BE2C (cell line): ENCODE data around the gene REM2.

Experiments used
- DNase-seq: peaks from one replicate; pipeline ENCODE4 v3.0.0-alpha.2; 2020
- H3K27me3 ChIP-seq: fragments of 250-450 bp; sonication (Bioruptor Pico); 2 replicates; pipeline ENCODE4 v1.5.1; 2020; ENCODE audit warnings: mild to moderate bottlenecking
- H3K36me3 ChIP-seq: fragments of 250-450 bp; sonication (Bioruptor Pico); 2 replicates; pipeline ENCODE4 v1.5.1; 2020; ENCODE audit warnings: mild to moderate bottlenecking
- H3K4me1 ChIP-seq: fragments of 250-450 bp; sonication (Bioruptor Pico); 2 replicates; pipeline ENCODE4 v1.5.1; 2020
- H3K4me3 ChIP-seq: 2 replicates; pipeline ENCODE4 v1.5.1; 2011; ENCODE audit warnings: low read depth, low read length
- H3K9me3 ChIP-seq: fragments of 250-450 bp; sonication (Bioruptor Pico); 2 replicates; pipeline ENCODE4 v1.5.1; 2020
- TF ChIP-seq, protein P1 (sequence below): IDR thresholded peaks from 2 replicates; pipeline ENCODE4 v1.5.1; 2012; ENCODE audit warnings: mild to moderate bottlenecking, low read depth, low read length

Gene REM2

DNA sequence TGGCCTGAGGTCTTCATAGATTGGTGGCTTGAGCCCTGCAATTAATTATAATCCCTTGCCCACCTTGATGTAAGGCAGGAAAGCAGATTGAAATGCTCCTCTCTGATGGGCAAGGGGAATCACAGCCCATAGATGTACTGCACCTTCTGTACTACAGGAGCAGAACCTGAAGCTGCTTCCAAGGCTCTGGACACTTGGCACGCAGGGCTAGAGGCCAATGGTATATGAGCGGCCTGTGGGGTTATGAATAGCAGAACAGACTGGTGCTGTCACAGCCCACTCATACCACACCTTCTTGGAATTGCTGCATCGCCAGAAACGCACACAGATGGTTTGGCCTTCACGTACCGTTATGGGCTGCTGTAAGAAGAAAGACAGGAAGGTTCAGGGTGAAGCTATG lies 37.7 kb downstream of the REM2 start:
- TF ChIP-seq, protein P1, sequence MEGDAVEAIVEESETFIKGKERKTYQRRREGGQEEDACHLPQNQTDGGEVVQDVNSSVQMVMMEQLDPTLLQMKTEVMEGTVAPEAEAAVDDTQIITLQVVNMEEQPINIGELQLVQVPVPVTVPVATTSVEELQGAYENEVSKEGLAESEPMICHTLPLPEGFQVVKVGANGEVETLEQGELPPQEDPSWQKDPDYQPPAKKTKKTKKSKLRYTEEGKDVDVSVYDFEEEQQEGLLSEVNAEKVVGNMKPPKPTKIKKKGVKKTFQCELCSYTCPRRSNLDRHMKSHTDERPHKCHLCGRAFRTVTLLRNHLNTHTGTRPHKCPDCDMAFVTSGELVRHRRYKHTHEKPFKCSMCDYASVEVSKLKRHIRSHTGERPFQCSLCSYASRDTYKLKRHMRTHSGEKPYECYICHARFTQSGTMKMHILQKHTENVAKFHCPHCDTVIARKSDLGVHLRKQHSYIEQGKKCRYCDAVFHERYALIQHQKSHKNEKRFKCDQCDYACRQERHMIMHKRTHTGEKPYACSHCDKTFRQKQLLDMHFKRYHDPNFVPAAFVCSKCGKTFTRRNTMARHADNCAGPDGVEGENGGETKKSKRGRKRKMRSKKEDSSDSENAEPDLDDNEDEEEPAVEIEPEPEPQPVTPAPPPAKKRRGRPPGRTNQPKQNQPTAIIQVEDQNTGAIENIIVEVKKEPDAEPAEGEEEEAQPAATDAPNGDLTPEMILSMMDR = no peak
- Histone ChIP-seq H3K4me3 (no peak overlapping the region), H3K36me3 (peaks cover 51% of the 10 kb centered on the region), H3K9me3 (no peaks in the 10 kb centered on the region), H3K4me1 (no peaks in the 10 kb centered on the region), H3K27me3 (no peaks in the 10 kb centered on the region)
- DNase-seq = no peak

DNA sequence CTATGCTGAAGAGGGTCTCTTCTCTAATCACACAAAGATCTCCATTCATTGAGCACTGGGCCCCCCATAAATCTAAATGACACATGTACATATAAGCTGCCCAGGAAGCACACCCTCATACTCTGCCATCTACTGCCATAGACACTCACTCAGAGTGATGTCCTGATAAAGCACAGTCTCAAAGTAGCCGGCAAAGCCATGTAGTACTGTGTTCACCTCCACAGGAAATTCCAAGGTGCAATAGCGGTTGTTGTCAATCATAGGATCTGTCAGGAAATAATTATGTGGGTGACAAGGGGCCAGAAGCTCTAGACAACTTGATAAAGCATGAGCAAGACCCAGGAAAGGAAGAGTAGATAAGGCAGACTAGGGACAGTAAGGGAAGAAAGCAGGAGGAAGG lies 39.3 kb downstream of the REM2 start:
- TF ChIP-seq, protein P1 = no peak
- peaks cover 59% of the 10 kb centered on the region for H3K36me3 ChIP-seq
- no peak overlapping the region for H3K4me3 ChIP-seq
- no peaks in the 10 kb centered on the region for H3K4me1 ChIP-seq
- no peak for DNase-seq
- no peaks in the 10 kb centered on the region for H3K27me3 ChIP-seq
- no peaks in the 10 kb centered on the region for H3K9me3 ChIP-seq

DNA sequence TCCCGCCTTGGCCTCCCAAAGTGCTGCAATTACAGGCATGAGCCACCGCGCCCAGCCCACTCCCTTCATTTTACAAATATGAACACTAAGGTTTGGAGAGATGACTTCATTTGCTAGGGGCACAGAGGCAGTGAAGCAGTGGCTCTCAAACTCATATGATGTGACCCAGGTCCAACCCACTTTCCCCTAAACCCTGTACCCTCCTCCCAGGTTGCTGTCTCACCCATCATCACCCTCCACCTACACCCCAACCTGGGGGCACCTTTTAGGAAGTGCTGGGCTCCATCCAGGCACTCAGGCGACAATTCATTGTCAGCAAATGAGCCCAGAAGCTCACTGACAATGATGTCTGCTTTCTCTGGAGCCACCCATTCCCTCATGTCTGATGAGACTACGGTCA lies 40.7 kb downstream of the REM2 start:
- H3K36me3 ChIP-seq = peaks cover 60% of the 10 kb centered on the region
- no peak for DNase-seq

DNA sequence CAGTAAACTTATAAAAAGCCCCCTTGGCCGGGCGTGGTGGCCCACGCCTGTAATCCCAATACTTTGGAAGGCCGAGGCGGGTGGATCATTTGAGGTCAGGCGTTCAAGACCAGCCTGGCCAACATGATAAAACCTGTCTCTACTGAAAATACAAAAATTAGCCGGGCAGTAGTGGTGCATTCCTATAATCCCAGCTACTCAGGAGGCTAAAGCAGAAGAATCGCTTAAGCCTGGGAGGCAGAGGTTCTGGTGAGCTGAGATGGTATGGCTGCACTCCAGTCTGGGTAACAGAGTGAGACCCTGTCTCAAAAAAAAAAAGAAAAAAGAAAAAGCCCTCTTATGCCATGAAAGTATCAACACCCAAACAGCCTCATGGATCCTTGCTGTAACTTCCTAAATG lies 42.5 kb downstream of the REM2 start:
- H3K9me3 ChIP-seq = no peaks in the 10 kb centered on the region
- peaks cover 55% of the 10 kb centered on the region for H3K36me3 ChIP-seq
- H3K27me3 ChIP-seq = no peaks in the 10 kb centered on the region
- no peak overlapping the region for H3K4me3 ChIP-seq
- DNase-seq = no peak
- no peaks in the 10 kb centered on the region; the same call in 1 of the 2 replicates for H3K4me1 ChIP-seq
- TF ChIP-seq, protein P1 = no peak

More for the DNA sequence above, 40.7 kb downstream of the REM2 start:
- Histone ChIP-seq H3K4me3 (no peak overlapping the region), H3K9me3 (no peaks in the 10 kb centered on the region), H3K4me1 (no peaks in the 10 kb centered on the region; the same call in 1 of the 2 replicates), H3K27me3 (no peaks in the 10 kb centered on the region)
- TF ChIP-seq, protein P1 = no peak

DNA sequence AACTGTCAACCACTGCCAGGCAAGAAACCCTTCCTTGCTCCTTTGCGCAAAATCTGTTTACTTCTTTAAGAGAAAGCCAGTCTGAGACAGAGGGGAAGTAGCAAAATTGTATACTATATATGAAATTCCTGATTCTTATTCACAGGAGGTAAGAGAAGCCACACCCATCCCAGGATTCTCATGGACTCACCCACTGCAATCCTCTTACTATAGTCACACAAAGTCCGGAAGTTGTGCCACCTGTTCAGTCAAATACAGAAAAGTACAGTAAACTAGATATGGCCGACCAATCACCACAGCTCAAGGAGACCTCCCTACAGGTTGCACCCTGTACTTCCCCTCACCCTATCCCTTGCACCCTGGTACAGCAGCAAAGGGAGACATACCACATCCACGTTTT lies 43.3 kb downstream of the REM2 start:
- Histone ChIP-seq H3K9me3 (no peaks in the 10 kb centered on the region), H3K4me3 (no peak overlapping the region), H3K36me3 (peaks cover 47% of the 10 kb centered on the region), H3K4me1 (no peaks in the 10 kb centered on the region; the same call in 1 of the 2 replicates), H3K27me3 (no peaks in the 10 kb centered on the region)
- TF ChIP-seq, protein P1 = no peak
- DNase-seq = no peak

DNA sequence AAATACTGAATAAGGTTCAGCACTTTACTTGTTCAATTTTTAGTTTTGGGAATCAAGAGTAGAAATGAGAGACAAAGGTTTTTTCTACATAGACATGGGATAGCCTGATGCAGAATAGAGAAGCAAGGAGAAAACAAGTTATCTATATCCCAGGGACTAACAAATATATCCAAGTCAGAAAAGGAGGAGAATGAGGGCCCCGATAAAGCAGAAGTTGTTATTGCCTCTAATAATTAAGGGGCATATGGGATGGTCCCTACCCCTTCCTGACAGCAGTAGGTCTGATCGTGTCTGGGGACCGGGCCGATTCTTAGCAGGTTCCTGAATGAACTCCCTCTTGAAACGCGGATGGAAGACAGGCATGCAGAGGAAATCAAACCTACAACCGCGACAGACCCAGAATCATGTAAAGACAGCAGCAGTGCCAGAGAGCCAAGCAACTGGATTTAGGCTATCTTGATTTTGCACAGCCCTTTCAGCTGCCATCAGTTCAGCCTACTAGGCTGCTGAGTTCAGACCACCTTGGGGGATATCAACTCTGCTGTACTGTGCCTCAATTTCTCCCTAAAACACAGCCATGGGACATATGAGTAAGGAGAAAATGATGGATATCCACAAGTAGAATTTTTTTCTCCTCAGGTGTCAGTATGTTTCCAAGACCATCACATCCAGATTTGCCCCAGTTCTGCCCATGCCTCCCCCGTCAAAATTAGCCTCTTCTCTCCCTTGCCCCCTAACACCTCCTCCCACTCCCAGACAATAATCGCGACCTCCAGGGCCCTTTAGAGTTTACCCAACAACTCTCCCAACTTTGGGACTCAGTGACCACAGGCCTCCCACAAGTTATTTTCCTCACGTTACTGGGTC lies 45.4 kb downstream of the REM2 start:
- Histone ChIP-seq H3K4me1 (no peaks in the 10 kb centered on the region; the same call in 1 of the 2 replicates), H3K27me3 (no peaks in the 10 kb centered on the region), H3K36me3 (peaks cover 30% of the 10 kb centered on the region), H3K4me3 (peak overlapping the region; percentile 99), H3K9me3 (no peaks in the 10 kb centered on the region)
- DNase-seq = no peak
- TF ChIP-seq, protein P1 = no peak
